Psoas muscle (tissue), 8 donors: Measurements from ENCODE around the gene STX4. TPM values are rescaled to one million over a fixed set of nuclear protein-coding genes. Genes with fewer than 3 reads are reported as not detected.

Source experiments
- ATAC-seq, 4 donors: fragments of 200-7000 bp; cut with Tn5 transposase; one replicate each; pipeline ENCODE4 v1.9.1; 2020; ENCODE audit warnings: moderate library complexity in 3 of 4, mild to moderate bottlenecking in 2 of 4
- DNase-seq, 2 donors: peaks; one replicate each; pipeline ENCODE4 v3.0.0-alpha.2; 2020
- H3K27ac ChIP-seq: fragments of 200-600 bp; one replicate; pipeline ENCODE4 v1.8.0; 2022
- H3K27me3 ChIP-seq, 3 donors: fragments of 200-600 bp in 1 of 3; one replicate each; pipeline versions ENCODE4 v1.6.1 to v1.8.0; 2013 to 2022; ENCODE audit warnings: low read length in 2 of 3, mild to moderate bottlenecking in 2 of 3, moderate library complexity in 1 of 3; ENCODE audit not compliant: insufficient read depth in 3 of 3
- H3K36me3 ChIP-seq, 2 donors: fragments of 200-600 bp in 1 of 2; one replicate each; pipeline versions ENCODE4 v1.6.1 to v1.8.0; 2013 to 2022; ENCODE audit warnings: low read depth in 1 of 2, mild to moderate bottlenecking in 1 of 2, moderate library complexity in 1 of 2; ENCODE audit not compliant: insufficient read depth in 1 of 2
- H3K4me1 ChIP-seq: fragments of 200-600 bp; one replicate; pipeline ENCODE4 v1.8.0; 2022
- H3K4me3 ChIP-seq: fragments of 200-600 bp; one replicate; pipeline ENCODE4 v1.8.0; 2022; ENCODE audit warnings: mild to moderate bottlenecking
- H3K9me3 ChIP-seq: fragments of 200-600 bp; one replicate; pipeline ENCODE4 v1.8.0; 2022
- CTCF ChIP-seq: fragments of 200-600 bp; IDR thresholded peaks from one replicate; pipeline ENCODE4 v1.8.0; 2022; ENCODE audit warnings: antibody characterized with exemption
- WGBS, 3 donors: extraction: QIAGEN DNeasy Blood & Tissue Kit; methylation state at CpG; one replicate each; pipeline versions ENCODE4 v1.1.6 to v1.1.7; 2013; 5-methylcytosine and 5-hydroxymethylcytosine counted together
- intact Hi-C, 2 donors: fragments of 100-400 bp; cut with DNase I; formaldehyde crosslinking; loops; one replicate each; pipeline versions ENCODE4 v1.11.0 to v1.14.2; 2022
- polyA plus RNA-seq, 3 donors: library from polyadenylated mRNA; stranded (reverse); fragments of 200-250 nt; gene quantifications; one replicate each; pipeline ENCODE4 v1.2.3, GENCODE V29; 2013
- total RNA-seq, 4 donors: library from RNA; stranded (reverse); fragmentation: NEBNext Ultra II Directional in 2 of 4; extraction: Animal tissue kit (Norgen Biotek cat#: 25700) in 2 of 4; gene quantifications; one replicate each; pipeline versions ENCODE4 v1.2.1 to v1.2.4, GENCODE V29; 2021 to 2023
- donor health status: healthy with polysubstance abuse.
- donor health status: DM: no; HTN: no; CAD: no; lungs with moderate emphysema.
- donor health status: Bipolar disorder and iron deficiency.
- donor health status: healthy.
- donor health status: DM: yes; HTN: yes; CAD: no.
- donor health status: DM: no; HTN: no; CAD: no.
- donor health status: DM: no; HTN: no; CAD: no.
- donor health status: DM: yes; HTN: yes; CAD: no.

STX4 gene
- total and polyA plus RNA-seq, 7 donors: 47.6 to 123 (median 57.8) TPM

- Histone ChIP-seq H3K36me3 (no peaks in the 10 kb centered on the region), H3K9me3 (no peaks in the 10 kb centered on the region), H3K27ac (no peak overlapping the region), H3K27me3 (peaks cover 0 to 6% (median 2%) of the 10 kb centered on the region in 3 donors), H3K4me1 (peaks cover under 1% of the 10 kb centered on the region), H3K4me3 (no peak overlapping the region)
- 71 to 83% (median 81%) methylated on average over 8 to 9 of the region's 9 CpGs for WGBS, 3 donors
- DNase-seq (no peak), ATAC-seq (no peak)
- intact Hi-C loops: no loop called here
- TF ChIP-seq CTCF: no peak
Observed at GRCh38 chr16:31002862-31003341, 30.5 kb upstream of the STX4 start.

DNA sequence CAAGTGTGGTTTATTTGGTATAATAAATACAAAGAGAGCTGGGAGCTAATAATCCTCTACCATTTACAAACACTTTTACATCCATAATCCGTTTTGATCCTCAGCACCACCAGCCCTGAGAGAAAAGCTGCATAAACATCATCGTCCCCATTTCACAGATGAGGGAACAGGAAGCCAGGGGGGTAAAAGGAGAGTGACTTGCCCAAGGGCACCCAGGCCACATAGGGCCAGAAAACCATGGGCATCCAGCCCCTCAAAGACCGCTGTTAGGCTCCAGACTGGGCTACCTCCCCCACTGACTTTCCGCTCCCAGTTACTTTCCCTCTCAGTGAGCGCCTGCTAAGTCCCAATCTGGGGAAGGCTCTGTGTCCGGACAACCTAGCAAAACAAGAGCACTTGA is 29.6 kb upstream of the STX4 start:
- H3K36me3 ChIP-seq: no peaks in the 10 kb centered on the region
- intact Hi-C loops: no loop called here
- no peak overlapping the region for H3K4me3 ChIP-seq
- H3K27me3 ChIP-seq: peaks cover 0 to 13% (median 4%) of the 10 kb centered on the region in 3 donors
- H3K27ac ChIP-seq: no peak overlapping the region
- no peak for TF ChIP-seq CTCF
- DNase-seq (no peak), ATAC-seq (no peak)
- 87 to 91% (median 91%) methylated on average over 6 of the region's 6 CpGs for WGBS, 3 donors
- H3K4me1 ChIP-seq: no peaks in the 10 kb centered on the region
- no peaks in the 10 kb centered on the region for H3K9me3 ChIP-seq

- WGBS, 3 donors: 60 to 75% (median 61%) methylated on average over 2 of the region's 2 CpGs
- TF ChIP-seq CTCF: no peak
Observed at GRCh38 chr16:31004658-31005057, 28.7 kb upstream of the STX4 start.

GRCh38 chr16:31005350-31006085 is 27.8 kb upstream of the STX4 start:
- DNase-seq (no peak), ATAC-seq (no peak)
- Histone ChIP-seq H3K9me3 (no peaks in the 10 kb centered on the region), H3K27me3 (peaks cover 0 to 26% (median 10%) of the 10 kb centered on the region in 3 donors), H3K4me1 (no peaks in the 10 kb centered on the region), H3K36me3 (no peaks in the 10 kb centered on the region), H3K4me3 (no peak overlapping the region), H3K27ac (no peak overlapping the region)
- intact Hi-C loops: no loop called here
- no peak for TF ChIP-seq CTCF
- 57 to 67% (median 58%) methylated on average over 16 of the region's 16 CpGs for WGBS, 3 donors

More at GRCh38 chr16:31004658-31005057, 28.7 kb upstream of the STX4 start:
- no peaks in the 10 kb centered on the region for H3K9me3 ChIP-seq
- peaks cover 0 to 21% (median 9%) of the 10 kb centered on the region in 3 donors for H3K27me3 ChIP-seq
- no peak for DNase-seq
- no peak overlapping the region for H3K4me3 ChIP-seq
- H3K27ac ChIP-seq: no peak overlapping the region
- no peaks in the 10 kb centered on the region for H3K36me3 ChIP-seq
- H3K4me1 ChIP-seq: no peaks in the 10 kb centered on the region
- ATAC-seq: no peak
- intact Hi-C loops: no loop called here

DNA sequence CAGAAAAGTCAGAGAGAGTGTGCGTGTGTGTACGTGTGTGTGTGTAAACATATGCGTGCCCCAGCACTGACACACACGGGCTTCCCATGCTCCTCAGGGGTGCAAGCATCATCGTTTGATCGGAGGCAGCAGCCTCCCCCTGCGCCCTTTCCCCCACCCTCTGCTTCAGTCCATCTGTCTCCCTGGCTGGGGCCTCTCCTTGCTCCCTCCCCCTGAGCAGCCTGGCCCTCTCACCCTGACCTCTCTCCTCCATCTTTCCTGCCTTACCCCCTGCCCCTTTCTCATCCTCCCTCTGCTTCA is 27.3 kb upstream of the STX4 start:
- no peaks in the 10 kb centered on the region for H3K36me3 ChIP-seq
- intact Hi-C loops: no loop called here
- WGBS, 3 donors: 29 to 38% (median 35%) methylated on average over 7 of the region's 7 CpGs
- no peak overlapping the region for H3K27ac ChIP-seq
- TF ChIP-seq CTCF: no peak
- no peak overlapping the region for H3K4me3 ChIP-seq
- ATAC-seq (no peak), DNase-seq (no peak)
- peaks cover 0 to 30% (median 13%) of the 10 kb centered on the region in 3 donors for H3K27me3 ChIP-seq
- no peaks in the 10 kb centered on the region for H3K9me3 ChIP-seq
- H3K4me1 ChIP-seq: no peaks in the 10 kb centered on the region
